HFFc6 (cell line): ENCODE measurements around the gene PTER. TPM values are rescaled to one million over a fixed set of nuclear protein-coding genes. Genes with fewer than 3 reads are reported as not detected.

ENCODE experiments used
- DNase-seq: peaks from one replicate; pipeline ENCODE4 v3.0.0-alpha.2; 2018
- H3K27ac Mint-ChIP-seq: 2 replicates; pipeline ENCODE4 v1.8.0; 2020; ENCODE audit warnings: mild to moderate bottlenecking, mixed read lengths
- H3K27me3 Mint-ChIP-seq: 2 replicates; pipeline ENCODE4 v1.8.0; 2021; ENCODE audit warnings: mild to moderate bottlenecking, moderate library complexity, mixed read lengths; ENCODE audit not compliant: insufficient read depth
- H3K36me3 Mint-ChIP-seq: 2 replicates; pipeline ENCODE4 v1.8.0; 2021; ENCODE audit warnings: low read depth, mixed read lengths
- H3K4me1 Mint-ChIP-seq: 2 replicates; pipeline ENCODE4 v1.8.0; 2020; ENCODE audit warnings: low read depth, mixed read lengths
- H3K4me3 Mint-ChIP-seq: 2 replicates; pipeline ENCODE4 v1.8.0; 2020; ENCODE audit warnings: mild to moderate bottlenecking, moderate library complexity, mixed read lengths
- H3K9me3 Mint-ChIP-seq: 2 replicates; pipeline ENCODE4 v1.8.0; 2020; ENCODE audit warnings: mild to moderate bottlenecking, mixed read lengths
- CTCF ChIP-seq: fragments of 200-600 bp; sonication (generic); IDR thresholded peaks from 2 replicates; pipeline ENCODE4 v1.5.0; 2021; ENCODE audit warnings: antibody characterized with exemption, mild to moderate bottlenecking
- total RNA-seq, 6 experiments: library from RNA; stranded (reverse); fragmentation: NEBNext Ultra II Directional; extraction: Animal tissue kit (Norgen Biotek cat#: 25700); gene quantifications; 2 replicates in 1 of 6; 3 replicates in 5 of 6; pipeline ENCODE4 v1.2.3, GENCODE V29; 2021

The PTER gene
- total RNA-seq, 6 experiments from 2014 or later: 0.47 to 4.7 (median 3.0) TPM

GRCh38 chr10:16417341-16417740, 19.5 kb upstream of the PTER start:
- Mint-ChIP-seq H3K36me3 (no peaks in the 10 kb centered on the region), H3K9me3 (no peaks in the 10 kb centered on the region; the same call in 1 of the 2 replicates), H3K4me3 (no peak overlapping the region), H3K27me3 (no peaks in the 10 kb centered on the region; the same call in none of the 2 replicates), H3K27ac (no peak overlapping the region), H3K4me1 (no peaks in the 10 kb centered on the region)
- DNase-seq: no peak
- TF ChIP-seq CTCF: no peak

- TF ChIP-seq CTCF: no peak
- Mint-ChIP-seq H3K27ac (no peak overlapping the region), H3K4me3 (no peak overlapping the region), H3K27me3 (peaks cover 2% of the 10 kb centered on the region; the same call in 1 of the 2 replicates), H3K9me3 (no peaks in the 10 kb centered on the region), H3K4me1 (no peaks in the 10 kb centered on the region), H3K36me3 (no peaks in the 10 kb centered on the region)
- no peak for DNase-seq
These were observed 13.2 kb upstream of the PTER start for GRCh38 chr10:16423599-16423998.

- no peak for TF ChIP-seq CTCF
- no peak overlapping the region for H3K27ac Mint-ChIP-seq
- H3K27me3 Mint-ChIP-seq: peaks cover 2% of the 10 kb centered on the region; the same call in 1 of the 2 replicates
- no peaks in the 10 kb centered on the region for H3K9me3 Mint-ChIP-seq
- no peak overlapping the region for H3K4me3 Mint-ChIP-seq
- no peaks in the 10 kb centered on the region for H3K36me3 Mint-ChIP-seq
- H3K4me1 Mint-ChIP-seq: no peaks in the 10 kb centered on the region
- no peak for DNase-seq
These were observed 11.4 kb upstream of the PTER start for GRCh38 chr10:16425449-16425848.

GRCh38 chr10:16429539-16429938, 7.3 kb upstream of the PTER start:
- Mint-ChIP-seq H3K36me3 (no peaks in the 10 kb centered on the region), H3K4me3 (no peak overlapping the region), H3K27ac (no peak overlapping the region), H3K4me1 (no peaks in the 10 kb centered on the region), H3K9me3 (no peaks in the 10 kb centered on the region), H3K27me3 (peaks cover 2% of the 10 kb centered on the region)
- no peak for TF ChIP-seq CTCF
- no peak for DNase-seq

- TF ChIP-seq CTCF: no peak
- Mint-ChIP-seq H3K9me3 (no peaks in the 10 kb centered on the region), H3K4me1 (peaks cover 18% of the 10 kb centered on the region), H3K27me3 (no peaks in the 10 kb centered on the region; the same call in none of the 2 replicates), H3K4me3 (peak overlapping the region; percentile 85), H3K27ac (peak overlapping the region; percentile 69; the same call in 1 of the 2 replicates), H3K36me3 (no peaks in the 10 kb centered on the region; the same call in 1 of the 2 replicates)
- no peak for DNase-seq
These were observed 448 bp upstream of the PTER start for GRCh38 chr10:16436367-16436757.

- Mint-ChIP-seq H3K4me3 (peak overlapping the region; percentile 85), H3K27me3 (no peaks in the 10 kb centered on the region; the same call in none of the 2 replicates), H3K36me3 (no peaks in the 10 kb centered on the region; the same call in 1 of the 2 replicates), H3K9me3 (no peaks in the 10 kb centered on the region), H3K4me1 (peaks cover 24% of the 10 kb centered on the region), H3K27ac (no peak overlapping the region; the same call in 1 of the 2 replicates)
- DNase-seq: no peak
- TF ChIP-seq CTCF: no peak
These were observed 707 bp downstream of the PTER start for GRCh38 chr10:16437540-16437894.
